HL-60/S4 treated with phorbol 12-myristate 13-acetate at 8.2 ng/mL for 4 days and 3 days (cell line): ENCODE results near the gene USP30.
"Not testable (repeated sequence)": the region's sequence is repeated elsewhere in the genome, so short reads cannot be mapped to it uniquely, and the experiment has no call there.

Experiments
- in situ Hi-C: fragments of 300-500 bp; cut with MboI; formaldehyde crosslinking; loops from 2 replicates; pipeline ENCODE4 v1.15.0; 2022; ENCODE audit warnings: low sequenced_read_pairs

The USP30 gene

DNA sequence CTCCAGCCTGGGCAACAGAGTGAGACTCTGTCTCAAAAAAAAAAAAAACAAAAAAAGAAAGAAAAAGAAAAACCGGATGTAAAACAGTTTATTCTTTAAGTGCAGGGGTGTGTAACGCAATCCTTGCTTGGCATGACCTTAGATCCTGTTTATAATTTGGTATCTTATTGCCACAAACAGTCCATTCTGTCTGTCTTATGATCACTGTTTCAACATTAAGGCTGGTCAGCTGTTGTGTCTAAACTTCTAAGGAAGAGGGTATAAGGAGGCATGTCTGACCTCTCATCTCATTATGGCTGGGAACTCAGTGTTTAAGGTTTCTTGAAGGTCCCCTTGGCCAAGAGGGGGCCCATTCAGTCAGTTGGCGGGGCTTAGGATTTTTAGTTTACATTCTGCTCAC is 3.7 kb upstream of the USP30 start:
- in situ Hi-C loops, result loop anchor here (25.0 kb wide), 1 partner anchor 111 kb away; no protein-coding TSS in a partner anchor

DNA sequence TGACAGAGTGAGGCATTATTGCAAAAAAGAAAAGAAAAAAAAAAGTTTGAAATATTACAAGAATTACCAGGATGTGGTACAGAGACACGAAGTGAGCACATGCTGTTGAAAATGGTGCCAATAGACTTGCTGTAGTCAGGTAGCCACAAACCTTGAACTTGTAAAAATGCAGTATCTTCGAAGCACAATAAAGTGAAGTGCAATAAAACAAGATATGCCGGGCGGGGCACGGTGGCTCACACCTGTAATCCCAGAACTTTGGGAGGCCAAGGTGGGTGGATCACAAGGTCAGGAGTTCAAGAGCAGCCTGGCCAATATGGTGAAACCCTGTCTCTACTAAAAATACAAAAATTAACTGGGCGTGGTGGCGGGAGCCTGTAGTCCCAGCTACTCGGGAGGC is 2.6 kb upstream of the USP30 start:
- in situ Hi-C loops, result loop anchor here (25.0 kb wide), 1 partner anchor 112 kb away; no protein-coding TSS in a partner anchor

DNA sequence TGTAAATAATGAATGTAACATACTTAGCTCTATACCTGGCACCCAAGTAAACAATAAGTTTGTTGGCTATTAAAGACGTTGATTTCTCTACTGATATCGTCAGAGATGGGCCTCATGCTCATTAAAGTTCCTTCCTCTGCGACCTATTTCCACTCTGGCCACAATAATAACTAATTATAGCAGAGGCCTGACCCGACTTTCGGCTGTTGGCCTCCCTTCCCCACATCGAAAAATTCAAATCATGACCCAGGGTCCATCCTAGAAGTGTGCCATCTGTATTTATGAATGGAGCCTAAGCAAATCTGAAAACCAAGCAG is 321 bp upstream of the USP30 start:
- in situ Hi-C loops, result no loop called here

DNA sequence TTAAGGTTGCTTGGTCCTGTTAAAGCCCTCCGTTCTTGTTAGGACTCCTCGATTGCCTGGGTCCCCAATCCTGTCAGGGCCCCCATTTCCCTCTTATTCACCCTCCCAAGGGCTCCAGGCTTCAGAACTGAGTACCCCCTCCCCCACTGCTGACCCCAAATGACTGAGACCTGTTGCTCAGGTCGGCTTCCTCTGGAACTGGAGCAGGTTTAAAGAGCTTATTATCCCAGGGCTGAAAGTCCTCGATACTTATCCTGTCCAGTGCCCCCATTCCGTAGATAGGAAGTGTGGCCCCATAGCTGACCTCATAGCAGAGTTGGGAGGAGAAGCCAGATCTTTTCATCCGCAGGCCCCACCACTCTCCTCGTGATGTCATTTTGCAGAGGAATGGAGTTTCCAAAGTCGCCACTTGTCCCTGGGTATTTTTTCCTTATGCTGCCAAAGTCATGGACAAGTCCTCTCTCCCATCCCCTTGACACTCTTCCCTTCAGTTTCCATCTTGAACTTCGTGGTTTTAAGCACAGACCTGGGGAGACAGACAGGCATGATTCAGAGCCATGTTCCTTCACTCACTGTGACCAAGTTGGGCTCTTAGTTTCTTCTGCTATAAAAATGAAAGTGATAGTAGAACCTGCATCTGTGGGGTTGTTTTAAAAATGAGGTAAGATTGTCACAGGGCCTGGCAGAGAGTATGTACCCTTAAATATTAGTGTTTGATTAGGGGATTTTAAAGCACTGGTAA is 1.2 kb downstream of the USP30 start:
- in situ Hi-C loops, result no loop called here

DNA sequence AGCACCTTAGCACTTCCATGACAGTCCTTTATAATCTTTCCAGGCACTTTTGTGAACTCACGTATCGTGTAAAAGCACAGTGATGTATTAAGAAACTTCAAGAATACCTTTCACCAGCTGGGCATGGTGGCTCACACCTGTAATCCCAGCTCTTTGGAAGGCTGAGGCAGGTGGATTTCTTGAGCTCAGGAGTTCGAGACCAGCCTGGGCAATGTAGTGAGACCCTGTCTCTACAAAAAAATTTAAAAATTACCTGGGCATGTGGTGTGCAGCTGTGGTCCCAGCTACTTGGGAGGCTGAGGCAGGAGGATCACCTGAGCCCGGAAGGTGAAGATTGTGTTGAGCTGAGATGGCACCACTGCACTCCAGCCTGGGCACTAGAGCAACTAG is 1.7 kb downstream of the USP30 start:
- in situ Hi-C loops, result not testable (repeated sequence)

DNA sequence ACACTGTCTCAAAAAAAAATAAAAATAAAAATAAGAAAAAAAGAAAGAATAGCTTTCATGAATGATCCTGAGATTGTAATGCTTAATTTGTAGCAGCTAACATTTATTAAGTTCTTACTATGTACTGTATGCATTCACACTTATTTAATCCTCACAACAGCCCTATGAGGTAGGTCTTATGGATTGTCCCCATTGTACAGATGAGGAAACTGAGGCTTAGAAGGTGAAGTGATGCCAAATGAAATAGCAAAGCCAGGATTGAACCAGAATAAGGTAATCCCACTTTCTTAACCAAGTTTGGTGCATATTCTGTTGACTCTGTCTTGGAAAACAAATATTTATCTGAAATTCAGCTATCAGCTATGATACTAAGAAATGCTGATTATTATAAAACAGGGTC is 2.1 kb downstream of the USP30 start:
- in situ Hi-C loops, result no loop called here

DNA sequence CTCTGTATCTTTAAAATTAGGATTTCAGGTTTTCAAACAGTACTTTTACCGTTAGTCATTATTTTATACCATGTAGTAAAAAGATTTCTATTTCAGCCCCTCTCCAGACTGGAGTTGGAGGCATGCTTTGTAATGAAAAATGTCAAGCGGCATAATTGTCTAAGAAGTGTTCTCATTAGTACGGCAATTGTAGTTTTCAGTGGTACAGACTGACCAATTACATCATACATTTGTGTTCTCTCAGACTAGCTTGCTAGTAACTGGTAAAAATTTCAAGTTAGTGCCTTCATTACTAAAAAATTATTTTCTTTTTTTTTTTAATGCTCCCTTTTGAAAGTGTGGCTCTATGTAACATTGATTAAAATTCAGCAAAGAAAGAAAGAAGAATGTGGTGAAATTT is 4.5 kb downstream of the USP30 start:
- in situ Hi-C loops, result no loop called here

DNA sequence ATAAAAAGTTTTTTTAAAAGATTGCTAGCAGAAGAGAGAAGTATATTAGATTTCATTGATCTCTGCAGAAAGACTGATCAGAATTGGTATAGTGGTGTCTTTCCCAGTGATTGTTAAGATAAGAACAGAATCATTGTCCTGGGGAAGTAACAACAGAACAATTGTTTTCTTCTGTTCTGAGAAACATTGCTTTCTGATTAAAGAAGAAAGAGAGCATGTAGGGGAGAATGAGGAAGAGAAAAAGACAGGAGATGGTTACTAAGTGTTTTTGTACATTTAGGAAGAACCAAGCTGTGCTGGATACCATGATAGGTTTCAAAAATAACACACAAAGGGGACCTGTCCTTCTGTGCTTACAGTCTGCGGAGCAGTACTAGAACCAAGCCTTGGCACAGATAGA is 5.0 kb downstream of the USP30 start:
- in situ Hi-C loops, result no loop called here

DNA sequence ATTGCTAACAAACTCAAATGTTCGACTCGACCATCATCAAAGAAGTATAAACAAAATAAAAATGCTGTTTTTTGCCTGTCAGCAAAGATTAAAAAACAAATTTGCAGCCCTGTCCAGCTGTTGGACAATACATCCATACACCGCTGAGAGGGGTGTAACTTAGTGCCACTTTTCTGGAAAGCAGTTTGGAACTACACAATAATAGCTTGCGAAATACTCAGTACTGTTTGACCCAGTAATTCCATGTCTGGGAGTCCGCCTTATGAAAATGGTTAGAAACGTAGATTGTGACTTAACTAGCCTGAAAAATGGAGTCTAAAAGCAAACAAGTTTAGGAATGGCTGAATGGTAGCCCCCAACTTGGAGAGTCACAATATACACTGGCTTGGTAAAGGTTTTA is 6.4 kb downstream of the USP30 start:
- in situ Hi-C loops, result no loop called here

DNA sequence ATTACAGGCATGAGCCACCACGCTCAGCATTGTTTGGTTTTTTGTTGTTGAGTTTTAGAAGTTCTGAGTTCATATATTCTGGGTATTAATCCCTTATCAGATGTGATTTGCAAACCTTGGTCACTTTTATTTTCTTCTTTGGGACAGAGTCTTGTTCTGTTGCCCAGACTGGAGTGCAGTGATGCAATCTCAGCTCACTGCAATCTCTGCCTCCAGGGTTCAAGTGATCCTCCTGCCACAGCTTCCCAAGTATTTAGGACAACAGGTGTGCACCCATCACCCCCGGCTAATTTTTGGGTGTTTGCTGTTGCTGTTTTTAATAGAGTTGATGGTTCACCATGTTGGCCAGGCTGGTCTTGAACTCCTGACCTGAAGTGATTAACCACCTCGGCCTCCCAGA is 11.8 kb downstream of the USP30 start:
- in situ Hi-C loops, result no loop called here

DNA sequence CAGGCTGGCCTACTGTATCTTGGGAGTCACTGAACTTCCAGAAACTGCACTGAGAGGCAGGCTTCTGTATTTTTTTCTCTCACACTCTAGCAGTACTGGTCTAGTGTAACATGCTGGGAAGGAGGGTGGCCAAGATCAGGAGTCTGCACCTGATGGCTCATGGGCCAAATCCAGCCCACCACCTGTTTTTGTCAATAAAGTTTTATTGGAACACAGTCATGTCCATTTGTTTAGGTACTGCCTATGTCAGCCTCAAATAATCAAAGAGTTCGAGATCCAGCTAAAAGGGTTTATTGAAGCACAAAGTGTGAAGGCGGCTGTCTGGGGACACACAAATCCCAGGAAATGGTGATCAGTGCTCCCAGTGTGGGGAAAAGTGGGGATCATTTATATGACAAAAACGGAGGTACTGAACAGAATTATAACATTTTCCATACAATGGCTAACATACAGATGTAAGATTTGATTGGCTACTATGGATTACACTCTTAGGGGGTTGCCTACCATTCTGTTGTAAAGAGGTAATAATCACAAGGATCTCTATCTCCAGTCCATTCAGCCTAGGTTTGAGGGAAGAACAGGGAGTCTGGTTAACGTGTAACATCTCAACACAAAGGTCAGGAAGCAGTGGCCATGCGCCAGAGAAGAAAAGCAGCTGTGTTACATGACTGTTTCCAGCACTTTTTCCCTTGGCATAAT is 12.9 kb downstream of the USP30 start:
- in situ Hi-C loops, result no loop called here

DNA sequence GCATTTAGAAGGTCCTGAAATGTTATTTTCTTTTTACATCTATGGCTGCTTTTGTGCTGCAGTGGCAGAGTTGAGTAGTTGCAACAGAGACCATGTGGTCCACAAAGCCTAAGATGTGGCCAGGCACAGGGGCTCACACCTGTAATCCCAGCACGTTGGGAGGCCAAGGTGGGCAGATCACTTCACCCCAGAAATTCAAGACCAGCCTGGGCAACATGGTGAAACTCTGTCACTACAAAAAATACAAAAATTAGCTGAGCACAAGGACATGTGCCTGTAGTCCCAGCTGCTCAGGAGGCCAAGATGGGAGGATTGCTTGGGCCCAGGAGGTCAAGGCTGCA is 13.4 kb downstream of the USP30 start:
- in situ Hi-C loops, result no loop called here

DNA sequence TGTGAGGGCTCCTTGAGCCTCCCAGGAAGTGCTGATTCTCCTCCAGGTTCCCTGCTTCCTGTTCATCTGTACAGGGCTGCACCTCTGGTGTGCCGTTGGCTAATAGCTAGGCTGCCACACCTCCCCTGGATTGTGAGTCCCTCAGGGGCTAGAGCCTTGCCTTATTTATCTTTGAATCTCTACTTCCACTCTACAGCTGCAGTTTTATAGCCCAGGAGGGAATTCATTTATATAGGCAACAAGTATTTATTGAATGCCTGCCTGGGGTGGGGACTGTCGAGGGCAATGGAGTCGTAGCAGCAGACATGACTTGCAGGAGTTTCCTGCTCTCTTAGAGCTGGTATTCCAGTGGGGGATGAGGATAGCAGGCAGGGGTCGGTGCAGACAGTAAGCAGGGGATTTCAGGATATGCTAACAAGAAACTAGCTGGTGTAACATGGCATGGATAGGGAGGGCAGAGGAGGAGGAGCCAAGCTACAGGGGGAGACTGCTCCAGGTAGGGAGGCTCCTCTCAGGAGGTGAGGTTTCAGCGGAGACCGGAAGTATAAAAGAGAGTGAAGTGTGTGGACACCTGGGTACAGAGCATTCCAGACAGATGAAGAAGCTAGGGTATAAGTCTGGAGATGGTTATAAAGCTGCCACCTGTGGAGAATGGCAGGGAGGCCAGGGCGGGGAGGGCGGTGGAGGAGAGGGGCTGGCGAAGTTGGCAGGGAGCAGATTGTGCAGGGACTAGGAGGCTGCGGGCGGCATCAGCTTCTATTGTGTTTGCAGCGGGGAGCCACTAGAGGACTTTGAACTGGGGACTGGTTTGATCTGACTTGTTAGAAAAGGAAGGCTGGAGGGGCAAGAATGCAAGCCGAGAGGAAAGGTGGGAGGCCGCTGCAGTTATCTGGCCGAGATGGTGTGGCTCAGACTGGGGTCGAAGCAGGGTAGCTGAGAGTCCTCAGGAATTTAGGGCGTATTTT is 17.2 kb downstream of the USP30 start:
- in situ Hi-C loops, result no loop called here

DNA sequence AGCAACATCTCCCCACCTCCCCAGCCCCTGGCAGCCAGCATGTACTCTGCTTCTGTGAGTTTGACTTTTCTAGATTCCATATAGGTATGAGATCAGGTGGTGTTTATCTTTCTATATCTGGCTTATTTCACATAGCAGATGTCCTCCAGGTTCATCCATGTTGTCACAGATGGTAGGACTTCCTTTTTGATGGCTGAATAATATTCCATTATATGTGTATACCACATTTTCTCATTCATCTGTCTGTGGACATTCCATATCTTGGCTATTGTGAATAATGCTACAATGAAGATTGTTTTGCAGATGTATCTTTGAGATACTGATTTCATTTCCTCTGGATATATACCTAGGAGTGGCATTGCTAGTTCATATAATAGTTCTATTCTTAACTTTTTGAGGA is 22.5 kb downstream of the USP30 start:
- in situ Hi-C loops, result loop anchor here (25.0 kb wide), 2 partner anchors 413 to 513 kb away; partner anchors contain the start of genes ISCU and SART3

DNA sequence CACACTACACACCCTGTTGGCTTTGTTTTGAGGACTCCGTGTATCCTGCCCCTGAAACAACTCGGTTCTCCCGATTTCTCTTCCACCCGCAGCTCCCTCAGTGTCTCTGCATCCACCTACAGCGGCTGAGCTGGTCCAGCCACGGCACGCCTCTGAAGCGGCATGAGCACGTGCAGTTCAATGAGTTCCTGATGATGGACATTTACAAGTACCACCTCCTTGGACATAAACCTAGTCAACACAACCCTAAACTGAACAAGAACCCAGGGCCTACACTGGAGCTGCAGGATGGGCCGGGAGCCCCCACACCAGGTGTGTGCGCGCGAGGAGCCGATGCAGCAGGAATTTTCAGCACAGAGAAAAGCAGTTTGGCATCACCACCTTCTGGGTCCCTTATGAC is 30.4 kb downstream of the USP30 start:
- in situ Hi-C loops, result loop anchor here (25.0 kb wide), 2 partner anchors 420 to 520 kb away; partner anchors contain the start of genes ISCU and SART3

DNA sequence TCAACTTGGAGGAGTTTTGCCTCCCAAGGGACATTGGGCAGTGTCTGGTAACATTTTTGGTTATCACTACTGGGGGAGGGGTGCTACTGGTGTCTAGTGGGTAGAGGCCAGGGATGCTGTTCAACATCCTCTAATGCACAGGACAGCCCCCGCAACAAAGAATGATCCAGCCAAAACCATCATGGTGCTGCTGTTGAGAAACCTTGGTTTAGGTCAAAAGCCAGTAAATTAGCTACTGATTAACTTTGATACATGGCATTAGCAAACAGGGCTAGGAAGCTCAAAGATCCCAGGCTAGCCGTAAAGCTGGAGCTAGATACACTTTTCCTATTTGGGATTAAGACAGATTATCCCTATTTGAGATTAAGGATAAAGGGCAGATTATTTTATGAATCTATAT is 32.0 kb downstream of the USP30 start:
- in situ Hi-C loops, result loop anchor here (25.0 kb wide), 2 partner anchors 422 to 522 kb away; partner anchors contain the start of genes ISCU and SART3

DNA sequence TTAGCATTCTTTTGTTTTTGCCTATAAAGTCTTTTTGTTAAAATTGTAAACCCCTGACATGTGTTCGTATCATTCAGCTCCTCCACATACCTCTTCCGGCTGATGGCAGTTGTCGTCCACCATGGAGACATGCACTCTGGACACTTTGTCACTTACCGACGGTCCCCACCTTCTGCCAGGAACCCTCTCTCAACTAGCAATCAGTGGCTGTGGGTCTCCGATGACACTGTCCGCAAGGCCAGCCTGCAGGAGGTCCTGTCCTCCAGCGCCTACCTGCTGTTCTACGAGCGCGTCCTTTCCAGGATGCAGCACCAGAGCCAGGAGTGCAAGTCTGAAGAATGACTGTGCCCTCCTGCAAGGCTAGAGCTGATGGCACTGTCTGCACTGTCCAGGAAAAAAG is 33.2 kb downstream of the USP30 start:
- in situ Hi-C loops, result loop anchor here (25.0 kb wide), 2 partner anchors 423 to 523 kb away; partner anchors contain the start of genes ISCU and SART3

DNA sequence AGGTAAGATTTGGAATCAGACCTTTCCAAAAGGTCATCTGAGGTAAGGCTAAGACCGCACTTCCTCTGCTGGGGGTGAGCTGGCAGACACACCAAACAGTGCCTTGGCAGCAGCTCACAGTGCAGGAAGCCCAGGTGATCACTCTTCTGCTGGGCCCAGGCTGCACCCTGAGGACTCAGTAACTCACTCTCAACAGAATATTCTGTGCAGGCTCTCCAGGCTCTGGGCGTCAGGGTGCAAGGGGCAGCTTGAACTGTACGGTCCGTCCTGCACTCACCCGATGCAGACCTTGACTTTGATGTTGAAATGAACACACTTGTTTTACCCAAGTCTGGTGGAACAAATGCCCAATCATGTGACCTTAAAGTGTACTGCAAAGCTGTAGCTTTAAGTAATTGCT is 34.9 kb downstream of the USP30 start:
- in situ Hi-C loops, result loop anchor here (25.0 kb wide), 2 partner anchors 425 to 525 kb away; partner anchors contain the start of genes ISCU and SART3

DNA sequence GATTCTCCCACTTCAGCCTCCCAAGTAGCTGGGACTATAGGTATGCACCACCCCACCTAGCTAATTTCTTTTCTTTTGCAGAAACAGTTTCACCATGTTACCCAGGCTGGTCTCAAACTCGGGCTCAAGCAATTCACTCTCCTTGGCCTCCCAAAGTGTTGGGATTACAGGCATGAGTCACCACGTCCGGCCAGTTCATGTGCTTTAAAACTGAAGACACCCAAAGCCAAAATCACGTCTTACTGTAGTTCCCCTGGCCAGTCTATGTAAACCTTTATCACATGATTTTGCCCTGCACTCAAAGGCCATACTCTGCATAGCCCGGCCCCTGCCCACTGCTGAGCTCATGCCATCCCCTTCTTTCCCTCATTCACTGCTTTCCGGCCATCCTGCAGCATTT is 36.4 kb downstream of the USP30 start:
- in situ Hi-C loops, result loop anchor here (25.0 kb wide), 2 partner anchors 427 to 527 kb away; partner anchors contain the start of genes ISCU and SART3

DNA sequence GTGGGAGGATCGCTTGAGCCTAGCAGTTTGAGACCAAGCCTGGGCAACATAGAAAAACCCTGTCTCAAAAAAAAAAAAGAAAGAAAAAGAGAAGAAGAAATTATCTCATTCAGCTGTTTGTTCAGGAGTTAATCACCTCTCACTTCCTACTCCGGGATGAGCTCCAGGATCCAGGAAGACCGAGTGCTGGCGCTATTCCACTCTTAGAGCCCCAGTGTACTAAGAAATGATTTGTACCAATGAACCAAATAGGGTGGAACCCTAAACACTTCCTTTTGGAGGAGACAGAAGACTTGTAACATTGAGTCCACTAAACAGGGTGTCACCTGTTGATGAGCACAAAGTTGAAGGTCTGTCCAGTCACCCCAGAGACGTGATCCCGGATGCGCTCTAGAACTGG is 37.3 kb downstream of the USP30 start:
- in situ Hi-C loops, result loop anchor here (25.0 kb wide), 2 partner anchors 427 to 527 kb away; partner anchors contain the start of genes ISCU and SART3

DNA sequence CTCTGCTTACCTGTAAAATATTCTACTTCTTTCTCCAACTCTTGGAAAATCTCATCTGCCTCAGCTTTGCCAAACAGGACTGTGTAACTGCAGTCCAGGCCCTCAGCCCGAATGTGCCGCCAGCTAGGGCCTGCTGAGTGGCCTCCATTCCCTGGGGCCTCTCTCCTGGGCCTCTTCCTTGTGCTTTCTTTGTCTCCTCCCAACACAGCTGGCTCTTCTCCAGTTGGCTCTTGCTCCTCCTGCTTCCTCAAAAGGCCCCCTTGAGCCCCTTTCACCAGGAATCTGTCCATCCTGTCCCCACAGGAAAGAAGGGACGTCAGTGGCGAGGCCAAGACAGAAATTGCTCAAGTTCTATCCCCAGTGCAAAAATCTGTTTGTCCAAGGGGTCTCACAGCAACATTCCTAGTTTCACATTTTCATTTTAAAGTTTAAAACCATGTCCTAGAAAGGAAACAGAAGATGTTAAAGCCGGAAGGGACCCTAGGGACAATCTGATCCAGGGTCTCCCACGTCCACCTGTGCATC is 40.2 kb downstream of the USP30 start:
- in situ Hi-C loops, result loop anchor here (25.0 kb wide), 2 partner anchors 430 to 530 kb away; partner anchors contain the start of genes ISCU and SART3
